PC-9 (cell line): Measurements from ENCODE around the gene NPY.

Source experiments
- EZH2 ChIP-seq: fragments of 200-600 bp; sonication (generic); IDR thresholded peaks from 2 replicates; pipeline ENCODE4 v1.8.0; 2017; ENCODE audit warnings: antibody characterized with exemption, low read depth
- TF ChIP-seq, protein P1 (sequence below): fragments of 200-600 bp; sonication (generic); conservative IDR thresholded peaks from 2 replicates; pipeline ENCODE4 v1.6.1; 2017; ENCODE audit warnings: mixed run types, antibody characterized with exemption, mild to moderate bottlenecking, moderate library complexity

DNA sequence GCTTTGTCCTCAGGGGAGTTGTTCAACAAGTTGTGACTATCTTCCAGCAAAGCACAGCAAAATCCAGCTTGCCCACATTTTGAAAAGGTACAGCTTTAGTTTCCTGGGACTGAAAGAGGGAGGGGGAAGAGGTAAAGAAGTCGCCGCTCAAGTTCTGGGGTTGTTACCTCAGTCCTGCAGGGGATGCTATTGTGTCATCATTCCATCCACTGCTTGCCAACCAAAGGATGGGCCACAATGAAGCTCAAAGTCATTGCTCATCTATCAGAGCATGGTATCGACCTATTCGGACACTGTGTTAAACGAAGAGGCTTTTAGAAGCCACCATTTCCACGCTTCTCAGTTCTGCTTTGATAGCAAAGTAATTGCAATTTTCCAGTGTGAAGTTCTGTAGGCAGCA lies 34.3 kb downstream of the NPY start:
- TF ChIP-seq, protein P1, sequence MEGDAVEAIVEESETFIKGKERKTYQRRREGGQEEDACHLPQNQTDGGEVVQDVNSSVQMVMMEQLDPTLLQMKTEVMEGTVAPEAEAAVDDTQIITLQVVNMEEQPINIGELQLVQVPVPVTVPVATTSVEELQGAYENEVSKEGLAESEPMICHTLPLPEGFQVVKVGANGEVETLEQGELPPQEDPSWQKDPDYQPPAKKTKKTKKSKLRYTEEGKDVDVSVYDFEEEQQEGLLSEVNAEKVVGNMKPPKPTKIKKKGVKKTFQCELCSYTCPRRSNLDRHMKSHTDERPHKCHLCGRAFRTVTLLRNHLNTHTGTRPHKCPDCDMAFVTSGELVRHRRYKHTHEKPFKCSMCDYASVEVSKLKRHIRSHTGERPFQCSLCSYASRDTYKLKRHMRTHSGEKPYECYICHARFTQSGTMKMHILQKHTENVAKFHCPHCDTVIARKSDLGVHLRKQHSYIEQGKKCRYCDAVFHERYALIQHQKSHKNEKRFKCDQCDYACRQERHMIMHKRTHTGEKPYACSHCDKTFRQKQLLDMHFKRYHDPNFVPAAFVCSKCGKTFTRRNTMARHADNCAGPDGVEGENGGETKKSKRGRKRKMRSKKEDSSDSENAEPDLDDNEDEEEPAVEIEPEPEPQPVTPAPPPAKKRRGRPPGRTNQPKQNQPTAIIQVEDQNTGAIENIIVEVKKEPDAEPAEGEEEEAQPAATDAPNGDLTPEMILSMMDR, result 0 out of 2 replicates have a peak, but pooled peaks have one; percentile 25
- TF ChIP-seq EZH2, result no peak
